ENCODE measurements around the gene ROR1.

ROR1 gene

DNA sequence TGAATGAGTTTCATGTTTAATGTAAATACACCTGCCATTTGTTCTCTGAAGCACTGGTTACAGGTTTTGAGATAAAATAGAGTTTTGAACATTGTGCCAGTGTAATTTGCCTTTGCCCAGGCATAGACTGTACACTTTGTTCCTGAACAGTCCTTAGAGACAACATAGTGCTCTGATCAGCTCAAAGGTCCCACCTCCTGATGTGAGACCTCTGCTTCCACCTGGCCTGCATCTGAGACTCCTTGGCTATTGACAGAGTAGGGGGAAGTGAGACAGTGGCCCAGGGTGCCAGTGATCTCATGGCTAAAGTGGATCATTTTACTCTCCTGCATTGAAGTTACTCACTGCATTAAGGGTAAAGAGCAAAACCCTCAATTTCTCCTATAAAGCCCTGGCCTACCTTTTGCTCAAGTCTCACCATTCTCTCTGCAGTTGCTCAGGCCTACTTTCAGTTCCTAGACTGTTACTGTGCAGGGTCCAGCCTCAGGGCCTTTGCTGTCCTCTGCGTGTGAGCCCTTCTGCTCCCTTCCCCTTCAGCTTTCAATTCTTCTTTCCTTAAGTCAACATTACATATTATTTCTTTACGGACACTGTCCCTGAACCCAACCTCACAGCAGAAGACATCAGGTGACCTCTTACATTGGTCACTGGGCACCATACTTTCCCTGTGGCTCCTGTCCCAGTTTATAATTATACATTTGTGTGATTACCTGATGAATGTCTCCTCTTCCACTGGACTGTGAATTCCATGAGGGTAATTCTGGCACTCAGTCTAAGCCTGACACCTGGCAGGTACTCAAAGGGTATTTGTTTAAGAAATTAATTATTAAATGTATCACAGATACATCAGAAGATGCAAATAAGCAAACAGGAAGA lies 142.9 kb downstream of the ROR1 start:
- no peaks in the 10 kb centered on the region for H3K9me3 Mint-ChIP-seq
- no peaks in the 10 kb centered on the region for H3K36me3 Mint-ChIP-seq (ENCODE audit: low read depth)
- no peaks in the 10 kb centered on the region for H3K27me3 Mint-ChIP-seq
- H3K4me3 Mint-ChIP-seq = no peak overlapping the region
- H3K4me1 Mint-ChIP-seq (ENCODE audit: low read depth) = no peaks in the 10 kb centered on the region
- no peak overlapping the region for H3K27ac Mint-ChIP-seq

- Mint-ChIP-seq H3K4me3 (no peak overlapping the region), H3K4me1 (ENCODE audit: low read depth) (no peaks in the 10 kb centered on the region), H3K27me3 (no peaks in the 10 kb centered on the region), H3K9me3 (no peaks in the 10 kb centered on the region), H3K27ac (no peak overlapping the region), H3K36me3 (ENCODE audit: low read depth) (no peaks in the 10 kb centered on the region)
Observed at GRCh38 chr1:63917571-63918417, 144.0 kb downstream of the ROR1 start.

- H3K4me3 Mint-ChIP-seq = no peak overlapping the region
- no peaks in the 10 kb centered on the region for H3K9me3 Mint-ChIP-seq
- no peaks in the 10 kb centered on the region for H3K27me3 Mint-ChIP-seq
- no peaks in the 10 kb centered on the region for H3K4me1 Mint-ChIP-seq (ENCODE audit: low read depth)
- H3K36me3 Mint-ChIP-seq (ENCODE audit: low read depth) = no peaks in the 10 kb centered on the region
- H3K27ac Mint-ChIP-seq = no peak overlapping the region
Observed at GRCh38 chr1:63918418-63918945, 144.7 kb downstream of the ROR1 start.

DNA sequence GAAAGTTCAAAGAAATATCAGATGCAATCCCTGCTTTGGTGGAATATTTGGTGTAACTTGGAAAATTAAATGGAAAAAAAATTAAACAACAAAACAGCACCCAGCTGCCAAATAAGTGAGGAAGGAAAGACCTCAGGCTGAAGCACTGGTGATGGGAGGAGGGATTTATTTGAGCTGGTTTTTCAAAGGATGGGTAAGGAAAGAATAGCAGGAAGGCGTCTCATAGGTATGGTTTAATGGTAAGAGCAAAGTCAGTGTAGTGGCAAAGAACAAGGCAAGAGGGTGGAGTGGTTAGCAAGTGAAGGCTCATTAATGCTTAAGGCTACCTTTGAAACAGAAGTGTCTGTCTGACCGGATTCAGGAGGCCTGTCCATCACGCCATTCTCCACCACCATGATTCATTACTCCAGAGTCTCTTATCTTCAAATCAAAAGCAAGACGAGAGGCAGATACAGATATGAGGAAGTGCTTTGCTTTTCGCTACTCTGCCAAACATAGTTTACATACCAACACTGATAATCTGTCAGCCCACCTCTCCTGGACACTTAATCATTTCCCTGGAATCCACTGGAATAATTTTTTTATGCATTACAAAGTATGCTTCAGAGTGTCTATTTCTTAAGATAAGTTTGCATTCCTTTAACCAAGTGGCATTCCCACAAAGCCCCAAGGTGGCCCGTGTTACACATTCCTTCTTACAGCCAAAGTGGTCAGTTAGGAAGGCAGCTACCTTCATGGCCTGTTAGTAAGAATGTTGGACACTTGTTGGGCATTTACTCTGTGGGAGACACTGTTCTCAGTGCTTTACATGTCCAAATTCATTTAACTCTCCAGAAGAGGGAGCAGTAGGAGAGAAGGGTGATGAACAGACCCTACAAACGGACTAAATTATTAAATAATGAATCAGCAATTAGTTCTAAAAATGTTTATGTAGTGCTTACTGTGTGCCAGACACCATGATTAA lies 146.6 kb downstream of the ROR1 start:
- H3K4me3 Mint-ChIP-seq = no peak overlapping the region
- H3K9me3 Mint-ChIP-seq = no peaks in the 10 kb centered on the region
- no peaks in the 10 kb centered on the region for H3K4me1 Mint-ChIP-seq (ENCODE audit: low read depth)
- no peaks in the 10 kb centered on the region for H3K36me3 Mint-ChIP-seq (ENCODE audit: low read depth)
- H3K27ac Mint-ChIP-seq = no peak overlapping the region
- H3K27me3 Mint-ChIP-seq = no peaks in the 10 kb centered on the region

DNA sequence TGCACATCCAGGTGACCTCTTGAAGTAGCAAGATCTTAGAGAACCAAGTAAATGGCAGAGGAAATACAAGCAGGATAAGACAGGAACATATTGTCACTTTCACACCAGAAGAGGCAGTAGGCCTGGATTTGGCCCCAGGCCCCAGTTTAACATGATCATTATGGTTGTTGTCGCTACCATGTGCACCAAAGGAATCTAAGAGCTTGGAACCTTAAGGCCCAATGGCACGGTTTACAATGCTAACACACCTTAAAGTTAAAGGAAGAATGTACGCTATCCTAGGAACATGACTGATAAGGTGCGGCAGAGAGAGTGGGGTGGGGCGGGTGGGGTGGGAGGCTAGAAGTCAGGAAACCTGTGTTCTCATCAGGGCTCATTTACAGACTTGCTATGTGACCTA lies 147.5 kb downstream of the ROR1 start:
- Mint-ChIP-seq H3K4me3 (no peak overlapping the region), H3K27me3 (no peaks in the 10 kb centered on the region)

GRCh38 chr1:63921802-63922201 lies 148.0 kb downstream of the ROR1 start:
- Mint-ChIP-seq H3K4me1 (ENCODE audit: low read depth) (no peaks in the 10 kb centered on the region), H3K27ac (no peak overlapping the region), H3K27me3 (no peaks in the 10 kb centered on the region), H3K36me3 (ENCODE audit: low read depth) (no peaks in the 10 kb centered on the region), H3K9me3 (no peaks in the 10 kb centered on the region), H3K4me3 (no peak overlapping the region)

More for the DNA sequence above, 147.5 kb downstream of the ROR1 start:
- Mint-ChIP-seq H3K36me3 (ENCODE audit: low read depth) (no peaks in the 10 kb centered on the region), H3K4me1 (ENCODE audit: low read depth) (no peaks in the 10 kb centered on the region), H3K27ac (no peak overlapping the region), H3K9me3 (no peaks in the 10 kb centered on the region)

DNA sequence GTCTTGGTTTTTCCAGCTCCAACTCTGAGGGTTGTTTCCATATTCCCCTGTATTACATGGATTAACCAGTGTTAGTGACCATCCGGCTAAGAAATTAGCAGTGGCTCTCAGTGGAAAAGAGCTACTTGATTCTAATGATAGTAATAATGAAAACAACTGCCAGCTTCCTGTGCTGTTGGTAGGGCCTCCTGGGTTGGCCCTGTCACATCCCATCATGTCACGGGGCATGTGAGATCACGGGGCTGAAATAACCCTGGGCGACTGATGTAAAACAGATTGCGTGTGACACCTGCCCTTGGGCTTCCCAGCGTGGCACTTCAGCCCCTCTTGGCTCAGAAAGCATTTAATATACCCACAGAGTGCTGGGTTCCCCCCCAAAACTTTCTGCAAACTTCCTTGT lies 149.0 kb downstream of the ROR1 start:
- Mint-ChIP-seq H3K4me1 (ENCODE audit: low read depth) (no peaks in the 10 kb centered on the region), H3K9me3 (no peaks in the 10 kb centered on the region), H3K36me3 (ENCODE audit: low read depth) (no peaks in the 10 kb centered on the region), H3K27me3 (no peaks in the 10 kb centered on the region), H3K27ac (no peak overlapping the region), H3K4me3 (no peak overlapping the region)

DNA sequence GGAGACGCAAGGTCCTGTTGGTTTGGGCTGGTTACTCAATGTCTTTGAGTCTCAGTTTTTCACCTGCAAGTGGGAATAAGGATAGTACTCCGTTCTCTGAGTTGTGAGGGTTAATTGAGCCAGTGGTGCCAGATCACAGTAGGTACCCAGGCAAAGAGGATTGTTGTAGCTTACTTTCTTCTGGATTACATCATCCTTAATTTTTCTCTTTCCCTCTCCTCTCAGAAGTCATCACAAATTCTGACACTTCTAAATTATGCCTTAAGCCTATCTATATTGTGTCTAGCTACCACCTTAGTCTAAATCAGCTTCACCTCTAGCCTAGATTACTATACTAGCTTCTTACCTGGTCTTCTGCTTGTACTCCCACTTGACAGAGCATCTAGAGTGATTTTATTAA lies 149.5 kb downstream of the ROR1 start:
- H3K27me3 Mint-ChIP-seq = no peaks in the 10 kb centered on the region
- H3K36me3 Mint-ChIP-seq (ENCODE audit: low read depth) = no peaks in the 10 kb centered on the region
- no peak overlapping the region for H3K27ac Mint-ChIP-seq
- H3K4me1 Mint-ChIP-seq (ENCODE audit: low read depth) = no peaks in the 10 kb centered on the region
- H3K9me3 Mint-ChIP-seq = no peaks in the 10 kb centered on the region
- H3K4me3 Mint-ChIP-seq = no peak overlapping the region

- Mint-ChIP-seq H3K4me3 (no peak overlapping the region), H3K4me1 (ENCODE audit: low read depth) (no peaks in the 10 kb centered on the region), H3K27me3 (no peaks in the 10 kb centered on the region), H3K36me3 (ENCODE audit: low read depth) (no peaks in the 10 kb centered on the region), H3K9me3 (no peaks in the 10 kb centered on the region), H3K27ac (no peak overlapping the region)
Observed at GRCh38 chr1:63924600-63924999, 150.8 kb downstream of the ROR1 start.

- H3K4me3 Mint-ChIP-seq = no peak overlapping the region
- no peaks in the 10 kb centered on the region for H3K27me3 Mint-ChIP-seq
- no peaks in the 10 kb centered on the region for H3K9me3 Mint-ChIP-seq
- no peaks in the 10 kb centered on the region for H3K36me3 Mint-ChIP-seq (ENCODE audit: low read depth)
- no peak overlapping the region for H3K27ac Mint-ChIP-seq
- H3K4me1 Mint-ChIP-seq (ENCODE audit: low read depth) = no peaks in the 10 kb centered on the region
Observed at GRCh38 chr1:63928186-63929105, 154.6 kb downstream of the ROR1 start.

GRCh38 chr1:63929106-63929478 lies 155.3 kb downstream of the ROR1 start:
- H3K27me3 Mint-ChIP-seq = no peaks in the 10 kb centered on the region
- no peaks in the 10 kb centered on the region for H3K9me3 Mint-ChIP-seq
- H3K36me3 Mint-ChIP-seq (ENCODE audit: low read depth) = no peaks in the 10 kb centered on the region
- no peak overlapping the region for H3K27ac Mint-ChIP-seq
- H3K4me3 Mint-ChIP-seq = no peak overlapping the region
- no peaks in the 10 kb centered on the region for H3K4me1 Mint-ChIP-seq (ENCODE audit: low read depth)

DNA sequence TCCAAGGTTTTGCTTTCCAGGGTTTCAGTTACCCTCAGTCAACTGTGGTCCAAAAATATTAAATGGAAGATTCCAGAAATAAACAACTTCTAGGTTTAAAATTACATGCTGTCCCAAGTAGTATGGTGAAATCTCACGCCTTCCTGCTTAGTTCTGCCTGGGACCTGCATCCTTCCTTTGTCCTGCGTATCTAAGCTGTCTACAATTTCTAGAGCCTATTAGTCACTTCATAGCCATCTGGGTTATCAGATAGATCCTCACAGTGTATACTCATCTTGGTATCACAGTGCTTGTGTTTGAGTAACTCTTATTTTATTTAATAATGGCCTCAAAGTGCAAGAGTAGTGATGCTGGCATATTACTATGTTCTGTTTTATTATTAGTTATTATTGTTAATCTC lies 157.7 kb downstream of the ROR1 start:
- H3K27ac Mint-ChIP-seq = no peak overlapping the region
- no peaks in the 10 kb centered on the region for H3K9me3 Mint-ChIP-seq
- H3K36me3 Mint-ChIP-seq (ENCODE audit: low read depth) = no peaks in the 10 kb centered on the region
- H3K4me3 Mint-ChIP-seq = no peak overlapping the region
- H3K4me1 Mint-ChIP-seq (ENCODE audit: low read depth) = no peaks in the 10 kb centered on the region
- no peaks in the 10 kb centered on the region for H3K27me3 Mint-ChIP-seq

GRCh38 chr1:63934697-63935096 lies 160.9 kb downstream of the ROR1 start:
- Mint-ChIP-seq H3K4me1 (ENCODE audit: low read depth) (no peaks in the 10 kb centered on the region), H3K27ac (no peak overlapping the region), H3K36me3 (ENCODE audit: low read depth) (no peaks in the 10 kb centered on the region), H3K27me3 (peaks cover under 1% of the 10 kb centered on the region), H3K9me3 (no peaks in the 10 kb centered on the region), H3K4me3 (no peak overlapping the region)

- Mint-ChIP-seq H3K27me3 (peaks cover 4% of the 10 kb centered on the region), H3K4me1 (ENCODE audit: low read depth) (no peaks in the 10 kb centered on the region), H3K4me3 (no peak overlapping the region), H3K27ac (no peak overlapping the region), H3K9me3 (no peaks in the 10 kb centered on the region), H3K36me3 (ENCODE audit: low read depth) (no peaks in the 10 kb centered on the region)
Observed at GRCh38 chr1:63935143-63935542, 161.3 kb downstream of the ROR1 start.
